GM12801 (cell line): Measurements from ENCODE around the gene CENPP.

Experiments used
- CTCF ChIP-seq: IDR thresholded peaks from one replicate; pipeline ENCODE4 v1.5.1; 2011; ENCODE audit warnings: control low read depth; ENCODE audit not compliant: insufficient read length; ENCODE audit errors: extremely low read depth

Gene CENPP

DNA sequence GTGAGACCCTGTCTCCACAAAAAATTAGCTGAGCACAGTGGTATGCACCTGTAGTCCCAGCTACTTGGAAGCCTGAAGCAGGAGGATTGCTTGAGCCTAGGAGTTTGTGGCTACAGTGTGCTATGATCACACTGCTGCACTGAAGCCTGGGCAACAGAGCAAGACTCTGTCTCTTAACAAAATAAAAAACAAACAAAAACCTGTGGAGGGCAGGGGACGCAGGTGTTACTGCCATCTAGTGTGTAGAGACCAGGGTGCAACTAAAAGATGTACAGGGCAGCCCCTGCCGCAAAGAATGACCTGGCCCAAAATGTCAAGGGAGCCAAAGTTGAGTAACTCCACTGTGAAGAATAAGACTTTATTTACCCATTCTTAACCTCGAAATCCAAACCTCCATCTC, 129.5 kb downstream of the CENPP start:
- no peak for TF ChIP-seq CTCF

GRCh38 chr9:92457576-92457975, 131.8 kb downstream of the CENPP start:
- no peak for TF ChIP-seq CTCF

- no peak for TF ChIP-seq CTCF
These were observed 137.6 kb downstream of the CENPP start for GRCh38 chr9:92463387-92463786.

DNA sequence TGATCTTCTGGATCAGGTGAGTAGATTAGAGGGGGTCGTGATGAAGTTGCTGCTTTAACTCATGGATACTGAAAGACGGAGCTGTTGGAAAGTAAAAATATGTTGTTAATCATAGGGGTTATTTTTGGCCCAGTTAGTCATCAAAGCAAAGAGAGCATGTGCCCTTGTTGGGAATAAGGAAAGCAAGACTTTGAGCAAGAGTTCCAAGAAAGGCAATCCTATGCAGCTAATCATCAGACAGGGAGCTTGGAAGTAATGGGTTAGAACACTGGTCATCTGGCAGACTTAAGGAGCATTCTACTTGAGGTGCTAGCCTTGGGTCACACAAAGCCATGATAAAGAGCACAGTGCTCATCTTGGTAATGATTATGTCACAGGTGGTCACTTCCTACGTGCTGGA, 138.2 kb downstream of the CENPP start:
- TF ChIP-seq CTCF, result no peak

DNA sequence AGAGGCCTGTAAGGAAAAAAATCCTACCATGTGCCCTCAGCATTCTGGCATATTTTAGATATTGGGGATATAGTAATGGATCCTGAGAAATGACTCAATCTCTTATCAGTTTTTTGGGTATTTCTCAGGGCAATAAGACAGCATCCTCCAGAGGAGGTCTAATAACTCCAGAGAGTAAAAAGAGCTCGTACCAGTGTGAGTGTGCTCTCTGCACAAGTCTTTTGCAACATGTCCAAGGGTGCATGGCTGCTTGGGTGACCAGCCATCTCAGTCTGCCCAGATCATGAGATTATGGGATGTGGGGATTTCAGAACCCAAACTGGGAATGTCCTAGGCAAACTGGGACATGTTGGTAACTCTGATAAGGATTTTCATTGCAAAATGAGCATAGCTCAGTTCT, 141.3 kb downstream of the CENPP start:
- TF ChIP-seq CTCF, result no peak

- TF ChIP-seq CTCF, result no peak
These were observed 141.8 kb downstream of the CENPP start for GRCh38 chr9:92467511-92467910.

- TF ChIP-seq CTCF, result no peak
These were observed 142.5 kb downstream of the CENPP start for GRCh38 chr9:92468206-92468605.

GRCh38 chr9:92474587-92474986, 148.8 kb downstream of the CENPP start:
- TF ChIP-seq CTCF, result no peak
